Memory B cell (primary cell): Measurements from ENCODE around the gene ERFL.
"Not testable (repeated sequence)": the region's sequence is repeated elsewhere in the genome, so short reads cannot be mapped to it uniquely, and the experiment has no call there.

Experiments
- ATAC-seq: fragments of 150-1000 bp; cut with Tn5 transposase; 2 replicates; pipeline ENCODE4 v1.10.0; 2021; ENCODE audit warnings: low read depth, mild to moderate bottlenecking, moderate library complexity
- DNase-seq, 2 donors: peaks; one replicate each; pipeline ENCODE4 v3.0.0; 2022; ENCODE audit warnings: low spot score in 2 of 2
- H3K27ac Mint-ChIP-seq: one replicate; pipeline ENCODE4 v1.8.0; 2022; ENCODE audit warnings: mild to moderate bottlenecking, moderate library complexity, mixed read lengths
- H3K27me3 Mint-ChIP-seq: one replicate; pipeline ENCODE4 v1.8.0; 2022; ENCODE audit warnings: mixed read lengths
- H3K36me3 Mint-ChIP-seq: one replicate; pipeline ENCODE4 v1.8.0; 2022; ENCODE audit warnings: mild to moderate bottlenecking, mixed read lengths
- H3K4me1 Mint-ChIP-seq: one replicate; pipeline ENCODE4 v1.8.0; 2022; ENCODE audit warnings: mixed read lengths
- H3K4me3 Mint-ChIP-seq: one replicate; pipeline ENCODE4 v1.8.0; 2022; ENCODE audit warnings: mild to moderate bottlenecking, moderate library complexity, mixed read lengths
- H3K9me3 Mint-ChIP-seq: one replicate; pipeline ENCODE4 v1.8.0; 2022; ENCODE audit warnings: mixed read lengths

ERFL gene

GRCh38 chr19:41880329-41880708 is 47.9 kb downstream of the ERFL start:
- peaks cover 42% of the 10 kb centered on the region for H3K4me1 Mint-ChIP-seq
- H3K36me3 Mint-ChIP-seq = peaks cover 43% of the 10 kb centered on the region
- H3K27me3 Mint-ChIP-seq = no peaks in the 10 kb centered on the region
- H3K4me3 Mint-ChIP-seq = peak overlapping the region; percentile 100
- H3K9me3 Mint-ChIP-seq = no peaks in the 10 kb centered on the region
- DNase-seq (no peak), ATAC-seq (no peak)
- H3K27ac Mint-ChIP-seq = peak overlapping the region; percentile 99

GRCh38 chr19:41879670-41880328 is 48.5 kb downstream of the ERFL start:
- Mint-ChIP-seq H3K9me3 (no peaks in the 10 kb centered on the region), H3K27me3 (no peaks in the 10 kb centered on the region), H3K36me3 (peaks cover 43% of the 10 kb centered on the region), H3K4me1 (peaks cover 37% of the 10 kb centered on the region), H3K27ac (peak overlapping the region; percentile 99), H3K4me3 (peak overlapping the region; percentile 100)
- DNase-seq (no peak), ATAC-seq (no peak)

- H3K4me3 Mint-ChIP-seq = peak overlapping the region; percentile 100
- no peak for DNase-seq
- no peaks in the 10 kb centered on the region for H3K9me3 Mint-ChIP-seq
- peak overlapping the region; percentile 99 for H3K27ac Mint-ChIP-seq
- H3K4me1 Mint-ChIP-seq = peaks cover 35% of the 10 kb centered on the region
- no peaks in the 10 kb centered on the region for H3K27me3 Mint-ChIP-seq
- H3K36me3 Mint-ChIP-seq = peaks cover 43% of the 10 kb centered on the region
- ATAC-seq = no peak
Measured at GRCh38 chr19:41879080-41879479, 49.2 kb downstream of the ERFL start.

GRCh38 chr19:41877916-41878905 is 50.0 kb downstream of the ERFL start:
- Mint-ChIP-seq H3K36me3 (peaks cover 39% of the 10 kb centered on the region), H3K4me3 (peak overlapping the region; percentile 100), H3K9me3 (no peaks in the 10 kb centered on the region), H3K27me3 (no peaks in the 10 kb centered on the region), H3K4me1 (peaks cover 31% of the 10 kb centered on the region), H3K27ac (peak overlapping the region; percentile 99)
- no peak for DNase-seq
- no peak for ATAC-seq

- Mint-ChIP-seq H3K36me3 (peaks cover 34% of the 10 kb centered on the region), H3K27me3 (no peaks in the 10 kb centered on the region), H3K27ac (peak within 1 kb of the TSS; percentile 99), H3K4me1 (peaks cover 34% of the 10 kb centered on the region), H3K9me3 (no peaks in the 10 kb centered on the region), H3K4me3 (peak within 1 kb of the TSS; percentile 100)
- ATAC-seq (peak; percentile 72), DNase-seq (peak; percentile 84 to 93)
Measured at GRCh38 chr19:41876847-41877832, 51.1 kb downstream of the ERFL start, which contains the start of gene CD79A. TSS of gene CD79A (plus strand) at chr19:41877279. CDS start at chr19:41877305, 26 bp downstream.

GRCh38 chr19:41875973-41876372 is 52.3 kb downstream of the ERFL start:
- Mint-ChIP-seq H3K4me1 (peaks cover 38% of the 10 kb centered on the region), H3K36me3 (peaks cover 31% of the 10 kb centered on the region), H3K4me3 (peak overlapping the region; percentile 100), H3K27ac (peak overlapping the region; percentile 99)
- not testable (repeated sequence) for H3K27me3 Mint-ChIP-seq, ATAC-seq, DNase-seq, H3K9me3 Mint-ChIP-seq

GRCh38 chr19:41872775-41873647 is 55.2 kb downstream of the ERFL start:
- Mint-ChIP-seq H3K36me3 (peaks cover 20% of the 10 kb centered on the region), H3K27ac (peak overlapping the region; percentile 89), H3K27me3 (no peaks in the 10 kb centered on the region), H3K9me3 (no peaks in the 10 kb centered on the region), H3K4me3 (peak overlapping the region; percentile 45), H3K4me1 (peaks cover 44% of the 10 kb centered on the region)
- DNase-seq (peak; percentile 63 to 72), ATAC-seq (no peak)

GRCh38 chr19:41872384-41872774 is 55.9 kb downstream of the ERFL start:
- Mint-ChIP-seq H3K4me3 (peak overlapping the region; percentile 44), H3K36me3 (peaks cover 16% of the 10 kb centered on the region), H3K9me3 (no peaks in the 10 kb centered on the region), H3K4me1 (peaks cover 48% of the 10 kb centered on the region), H3K27ac (no peak overlapping the region), H3K27me3 (no peaks in the 10 kb centered on the region)
- no peak for ATAC-seq
- no peak for DNase-seq

GRCh38 chr19:41871573-41872383 is 56.5 kb downstream of the ERFL start:
- ATAC-seq (peak; percentile 38), DNase-seq (peak; percentile 43 to 45)
- H3K4me1 Mint-ChIP-seq = peaks cover 48% of the 10 kb centered on the region
- H3K27me3 Mint-ChIP-seq = no peaks in the 10 kb centered on the region
- H3K4me3 Mint-ChIP-seq = peak overlapping the region; percentile 65
- H3K27ac Mint-ChIP-seq = peak overlapping the region; percentile 93
- H3K36me3 Mint-ChIP-seq = peaks cover 13% of the 10 kb centered on the region
- H3K9me3 Mint-ChIP-seq = no peaks in the 10 kb centered on the region

- Mint-ChIP-seq H3K36me3 (peaks cover 13% of the 10 kb centered on the region), H3K9me3 (no peaks in the 10 kb centered on the region), H3K27me3 (no peaks in the 10 kb centered on the region), H3K4me3 (peak overlapping the region; percentile 29), H3K27ac (peak overlapping the region; percentile 93), H3K4me1 (peaks cover 47% of the 10 kb centered on the region)
- DNase-seq = no peak
- no peak for ATAC-seq
Measured at GRCh38 chr19:41870401-41870873, 57.8 kb downstream of the ERFL start.

GRCh38 chr19:41869374-41869955 is 58.8 kb downstream of the ERFL start:
- H3K4me3 Mint-ChIP-seq = no peak overlapping the region
- H3K27ac Mint-ChIP-seq = peak overlapping the region; percentile 93
- DNase-seq (no peak), ATAC-seq (no peak)
- H3K4me1 Mint-ChIP-seq = peaks cover 46% of the 10 kb centered on the region
- H3K27me3 Mint-ChIP-seq = no peaks in the 10 kb centered on the region
- H3K36me3 Mint-ChIP-seq = peaks cover 13% of the 10 kb centered on the region
- no peaks in the 10 kb centered on the region for H3K9me3 Mint-ChIP-seq

- Mint-ChIP-seq H3K36me3 (peaks cover 16% of the 10 kb centered on the region), H3K9me3 (no peaks in the 10 kb centered on the region), H3K27ac (peak overlapping the region; percentile 93), H3K27me3 (no peaks in the 10 kb centered on the region), H3K4me1 (peaks cover 49% of the 10 kb centered on the region), H3K4me3 (no peak overlapping the region)
- no peak for ATAC-seq
- DNase-seq = no peak
Measured at GRCh38 chr19:41868989-41869300, 59.3 kb downstream of the ERFL start.
